HG03095 (cell line): ENCODE results near the gene DCBLD2.

ENCODE experiments used
- ATAC-seq: cut with Tn5 transposase; IDR thresholded peaks from one replicate; pipeline ENCODE4 v1.9.1; 2021; ENCODE audit warnings: moderate library complexity; ENCODE audit not compliant: unreplicated experiment

The DCBLD2 gene, protein sequence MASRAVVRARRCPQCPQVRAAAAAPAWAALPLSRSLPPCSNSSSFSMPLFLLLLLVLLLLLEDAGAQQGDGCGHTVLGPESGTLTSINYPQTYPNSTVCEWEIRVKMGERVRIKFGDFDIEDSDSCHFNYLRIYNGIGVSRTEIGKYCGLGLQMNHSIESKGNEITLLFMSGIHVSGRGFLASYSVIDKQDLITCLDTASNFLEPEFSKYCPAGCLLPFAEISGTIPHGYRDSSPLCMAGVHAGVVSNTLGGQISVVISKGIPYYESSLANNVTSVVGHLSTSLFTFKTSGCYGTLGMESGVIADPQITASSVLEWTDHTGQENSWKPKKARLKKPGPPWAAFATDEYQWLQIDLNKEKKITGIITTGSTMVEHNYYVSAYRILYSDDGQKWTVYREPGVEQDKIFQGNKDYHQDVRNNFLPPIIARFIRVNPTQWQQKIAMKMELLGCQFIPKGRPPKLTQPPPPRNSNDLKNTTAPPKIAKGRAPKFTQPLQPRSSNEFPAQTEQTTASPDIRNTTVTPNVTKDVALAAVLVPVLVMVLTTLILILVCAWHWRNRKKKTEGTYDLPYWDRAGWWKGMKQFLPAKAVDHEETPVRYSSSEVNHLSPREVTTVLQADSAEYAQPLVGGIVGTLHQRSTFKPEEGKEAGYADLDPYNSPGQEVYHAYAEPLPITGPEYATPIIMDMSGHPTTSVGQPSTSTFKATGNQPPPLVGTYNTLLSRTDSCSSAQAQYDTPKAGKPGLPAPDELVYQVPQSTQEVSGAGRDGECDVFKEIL

DNA sequence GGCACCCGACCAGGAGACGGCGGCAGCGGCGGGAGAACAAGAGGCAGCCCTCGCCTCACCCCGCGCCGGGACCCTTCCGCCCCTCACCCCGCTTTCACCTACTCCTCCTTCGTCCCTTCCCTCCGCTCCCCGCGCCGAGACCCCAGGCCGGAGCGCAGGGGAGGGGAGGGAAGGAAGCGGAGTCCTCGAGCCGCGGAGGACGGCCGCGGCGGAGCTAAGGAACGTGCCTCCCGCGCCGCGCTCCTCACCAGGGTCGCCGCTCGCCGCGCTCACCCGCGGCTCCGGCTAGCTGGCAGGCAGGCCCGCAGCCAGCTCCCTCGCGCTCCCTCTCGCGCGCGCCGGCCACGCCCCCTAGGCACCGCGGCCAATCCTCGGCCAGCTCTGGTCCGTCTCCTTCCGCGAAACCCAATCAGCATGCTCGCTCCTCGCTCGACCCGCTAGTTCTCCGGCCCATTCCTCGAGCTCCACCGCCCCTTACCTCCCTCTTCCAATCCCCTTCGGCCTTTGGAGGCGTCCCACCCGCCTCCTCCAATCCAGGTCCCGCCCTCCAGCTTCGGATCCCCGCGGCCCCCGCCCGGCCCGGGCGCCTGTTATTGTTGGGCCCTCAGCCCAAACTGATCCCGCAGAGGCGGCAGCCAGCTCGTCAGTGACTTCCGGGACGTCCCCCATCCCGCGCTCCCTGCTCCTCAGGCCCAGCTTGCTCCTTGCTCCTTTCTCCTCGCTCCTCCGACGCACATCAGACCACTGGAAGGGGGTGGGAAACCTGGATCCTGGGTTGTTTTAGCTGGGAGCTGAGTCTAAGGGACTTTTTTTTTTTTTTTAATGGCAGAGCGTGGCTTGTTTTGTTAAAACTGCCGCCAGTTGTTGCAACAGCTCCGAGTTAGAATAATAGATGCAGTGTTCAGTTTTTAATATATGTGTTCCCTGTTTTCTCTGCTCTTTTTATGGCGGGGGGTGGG lies at the start of gene DCBLD2:
Gene DCBLD2, minus strand, starts transcription at position 304 of the 959 bp plus-strand sequence. CDS start 369 bp downstream, outside the sequence.
- ATAC-seq, result peak; percentile 98

- ATAC-seq, result no peak
Observed at GRCh38 chr3:98945666-98946065, 44.2 kb upstream of the DCBLD2 start.

DNA sequence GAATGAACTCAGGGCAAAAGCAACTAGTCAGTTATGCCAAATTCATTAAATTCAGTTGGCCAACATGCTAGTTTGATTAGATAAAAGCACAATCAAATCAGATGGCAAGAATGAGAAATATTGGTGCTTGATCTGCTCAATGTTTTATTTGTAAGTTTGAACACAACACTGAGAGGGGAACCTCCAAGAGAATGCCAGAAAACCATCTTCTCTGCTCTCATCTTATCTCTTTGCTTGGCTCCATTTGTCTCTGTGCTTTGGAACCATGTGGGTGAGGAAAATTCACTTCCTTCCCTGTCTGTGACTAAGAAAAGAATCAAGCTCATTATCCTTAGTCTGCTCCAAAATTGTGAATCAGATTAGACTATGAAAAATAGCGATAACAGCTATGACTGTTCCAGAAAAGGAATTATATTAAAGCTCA lies 43.6 kb upstream of the DCBLD2 start:
- ATAC-seq, result no peak

DNA sequence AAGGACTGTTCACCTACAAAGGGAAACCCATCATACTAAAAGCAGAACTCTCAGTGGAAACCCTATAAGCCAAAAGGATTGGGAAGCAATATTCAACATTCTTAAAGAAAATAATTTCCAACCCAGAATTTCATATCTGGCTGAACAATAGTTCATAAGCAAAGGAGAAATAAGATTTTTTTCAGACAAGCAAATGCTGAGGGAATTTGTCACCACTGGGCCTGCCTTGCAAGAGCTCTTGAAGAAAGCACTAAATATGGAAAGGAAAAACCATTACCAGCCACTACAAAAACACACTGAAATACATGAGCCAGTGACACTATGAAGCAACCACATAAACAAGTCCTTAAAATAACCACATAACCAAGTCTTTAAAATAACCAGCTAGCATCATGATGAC lies 28.9 kb upstream of the DCBLD2 start:
- no peak for ATAC-seq

GRCh38 chr3:98921957-98922356 lies 20.5 kb upstream of the DCBLD2 start:
- ATAC-seq, result no peak

GRCh38 chr3:98920166-98920565 lies 18.7 kb upstream of the DCBLD2 start:
- no peak for ATAC-seq

- no peak for ATAC-seq
Observed at GRCh38 chr3:98918586-98918985, 17.1 kb upstream of the DCBLD2 start.

GRCh38 chr3:98917608-98918007 lies 16.1 kb upstream of the DCBLD2 start:
- no peak for ATAC-seq

- ATAC-seq, result no peak
Observed at GRCh38 chr3:98914210-98915080, 12.9 kb upstream of the DCBLD2 start.

- ATAC-seq, result no peak
Observed at GRCh38 chr3:98912448-98912847, 11.0 kb upstream of the DCBLD2 start.

- no peak for ATAC-seq
Observed at GRCh38 chr3:98906230-98906629, 4.7 kb upstream of the DCBLD2 start.

DNA sequence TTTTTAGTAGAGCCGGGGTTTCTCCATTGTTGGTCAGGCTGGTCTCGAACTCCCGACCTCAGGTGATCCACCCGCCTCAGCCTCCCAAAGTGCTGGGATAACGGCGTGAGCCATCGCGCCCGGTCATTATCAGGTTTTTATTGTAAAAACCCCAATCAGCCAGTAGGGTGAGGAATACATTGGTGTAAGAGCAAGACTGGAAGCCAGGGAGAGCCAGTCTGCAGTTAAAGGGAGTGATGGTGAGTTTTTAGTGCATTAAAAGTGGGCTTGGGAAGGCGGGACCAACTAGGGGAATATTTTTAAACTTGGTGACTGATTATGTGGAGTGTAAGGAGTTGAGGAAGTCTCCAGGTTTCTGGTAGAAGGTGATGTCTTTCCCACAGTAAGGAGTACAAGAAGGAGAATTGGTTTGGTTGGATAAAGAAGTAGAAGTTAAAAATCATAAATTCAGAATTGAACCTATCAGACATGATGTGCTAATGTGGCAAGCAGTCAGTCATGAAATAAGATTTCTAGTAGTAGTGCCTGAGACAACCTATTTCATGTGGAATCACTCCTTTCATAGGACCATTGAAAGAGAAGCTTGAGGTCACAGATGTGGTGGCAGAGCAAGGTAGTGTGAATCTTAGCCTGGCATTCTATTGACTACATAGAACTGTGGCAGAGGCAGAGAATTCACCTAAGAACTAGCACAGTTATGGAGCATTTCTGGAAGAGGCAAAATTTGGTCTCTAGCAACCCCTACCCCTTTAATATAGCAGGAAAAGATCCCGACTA lies 2.4 kb upstream of the DCBLD2 start:
- ATAC-seq, result no peak

GRCh38 chr3:98903099-98903498 lies 1.6 kb upstream of the DCBLD2 start:
- no peak for ATAC-seq

DNA sequence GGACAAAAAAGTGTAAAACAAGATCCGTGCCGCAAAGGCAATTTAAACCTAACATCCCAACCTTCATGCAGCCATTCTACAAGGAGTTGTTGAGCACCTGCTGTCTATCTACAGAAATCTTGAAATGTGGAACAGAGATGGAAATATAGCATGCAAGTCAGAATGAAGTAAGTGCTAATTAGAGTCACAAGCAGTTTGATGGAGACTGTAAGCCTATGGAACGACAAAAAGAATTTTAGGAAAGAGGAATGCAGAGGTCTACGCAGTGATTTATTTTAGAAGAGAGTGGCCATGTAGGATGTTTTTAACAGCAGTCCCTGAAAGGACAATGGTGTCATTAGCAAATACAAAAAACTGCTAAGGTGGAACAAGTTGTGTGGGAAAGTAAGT lies 851 bp upstream of the DCBLD2 start:
- no peak for ATAC-seq

GRCh38 chr3:98901119-98901391 lies 440 bp downstream of the DCBLD2 start:
- peak; percentile 29 for ATAC-seq

- peak; percentile 0 for ATAC-seq
Observed at GRCh38 chr3:98900265-98901118, 1.0 kb downstream of the DCBLD2 start.

DNA sequence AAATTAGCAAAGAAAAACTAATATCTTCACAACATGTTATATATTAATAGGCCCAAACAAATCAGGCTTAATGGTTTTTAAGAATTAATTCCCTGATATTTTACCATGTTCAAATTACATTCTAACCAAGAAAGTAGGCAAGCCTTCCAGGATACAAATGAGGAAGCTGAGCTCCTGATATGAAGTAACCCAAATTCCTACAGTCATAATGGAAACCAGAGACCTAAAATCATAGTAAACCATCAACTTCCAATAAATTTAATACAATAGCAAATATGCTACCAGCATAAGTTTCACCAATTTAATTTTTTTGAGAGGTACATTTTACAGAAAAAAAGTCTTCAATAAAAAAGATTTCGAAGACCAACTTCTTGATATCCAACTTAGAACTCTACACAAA lies 3.8 kb downstream of the DCBLD2 start:
- ATAC-seq, result no peak

DNA sequence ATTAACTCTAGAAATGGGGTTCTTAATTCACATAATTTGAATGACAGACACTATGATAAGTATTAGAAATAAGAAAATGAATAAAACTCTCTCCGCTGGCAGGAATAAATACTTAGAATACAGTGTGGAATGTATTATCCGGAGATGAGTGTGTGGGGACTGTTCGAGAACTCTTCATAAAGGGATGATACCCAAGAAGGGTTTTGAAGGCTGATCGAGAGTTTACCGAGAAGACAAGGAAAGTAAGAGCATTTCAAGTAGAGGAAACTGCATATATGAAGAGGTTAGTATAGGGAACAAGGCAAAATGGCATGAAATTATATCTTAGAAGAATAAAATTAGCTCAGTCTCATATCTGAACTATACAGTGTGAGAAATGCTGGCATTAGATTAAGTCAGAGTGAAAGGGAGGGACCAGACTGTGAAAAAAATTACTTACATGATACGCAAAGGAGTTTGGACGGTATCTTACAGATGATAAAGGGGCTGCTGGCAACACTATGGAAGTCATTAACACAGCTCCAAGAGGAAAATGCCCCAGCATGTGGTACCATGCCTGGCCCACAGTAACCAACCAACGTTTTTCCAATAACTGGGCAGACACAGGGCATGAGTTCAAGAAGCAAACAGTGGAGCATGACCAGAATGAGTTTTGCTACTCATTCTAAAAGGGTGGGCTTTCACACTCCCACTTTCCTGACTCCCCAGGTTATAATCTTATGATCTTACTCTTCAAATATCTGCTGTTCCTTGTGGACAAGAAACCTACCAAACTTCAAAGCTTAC lies 6.5 kb downstream of the DCBLD2 start:
- ATAC-seq, result no peak
